C4-2B (cell line): ENCODE data around the gene CD93.

Experiments used
- H3K27ac ChIP-seq: fragments of 450-650 bp; 2 replicates; pipeline ENCODE4 v1.5.1; 2017
- ZFX ChIP-seq: fragments of 450-650 bp; IDR thresholded peaks from 2 replicates; pipeline ENCODE4 v1.6.1; 2017
- TF ChIP-seq, protein P1 (sequence below): fragments of 450-650 bp; conservative IDR thresholded peaks from 2 replicates; pipeline ENCODE4 v1.5.1; 2017; ENCODE audit warnings: mild to moderate bottlenecking

Gene CD93

DNA sequence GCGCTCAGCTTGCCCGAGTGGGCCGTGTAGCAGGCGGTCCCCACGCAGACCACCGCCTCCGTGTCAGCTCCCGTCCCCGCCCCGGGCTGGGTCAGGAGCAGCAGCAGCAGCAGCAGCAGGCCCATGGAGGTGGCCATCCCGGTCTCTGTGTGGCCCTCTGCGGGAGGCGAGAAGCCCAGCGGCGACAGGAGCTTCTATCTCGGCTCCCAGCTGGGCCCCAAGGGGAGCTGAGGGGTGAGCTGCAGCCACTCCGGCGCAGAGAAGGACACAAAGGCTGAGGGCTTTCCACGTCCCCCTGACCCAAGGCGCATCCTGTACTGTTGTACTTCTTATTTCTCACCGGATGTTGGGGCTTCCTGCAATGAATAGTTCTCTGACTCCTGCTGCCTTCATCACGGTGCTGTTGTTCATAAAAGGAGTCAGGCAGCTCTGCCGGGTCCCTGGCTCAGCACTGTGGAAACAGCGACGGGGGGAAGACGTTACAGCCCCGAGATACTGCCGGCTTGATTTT lies at the start of gene CD93:
Gene CD93 (minus strand): TSS at position 269 of the 511 bp plus-strand sequence. CDS start 132 bp downstream, at position 137.
- TF ChIP-seq, protein P1, sequence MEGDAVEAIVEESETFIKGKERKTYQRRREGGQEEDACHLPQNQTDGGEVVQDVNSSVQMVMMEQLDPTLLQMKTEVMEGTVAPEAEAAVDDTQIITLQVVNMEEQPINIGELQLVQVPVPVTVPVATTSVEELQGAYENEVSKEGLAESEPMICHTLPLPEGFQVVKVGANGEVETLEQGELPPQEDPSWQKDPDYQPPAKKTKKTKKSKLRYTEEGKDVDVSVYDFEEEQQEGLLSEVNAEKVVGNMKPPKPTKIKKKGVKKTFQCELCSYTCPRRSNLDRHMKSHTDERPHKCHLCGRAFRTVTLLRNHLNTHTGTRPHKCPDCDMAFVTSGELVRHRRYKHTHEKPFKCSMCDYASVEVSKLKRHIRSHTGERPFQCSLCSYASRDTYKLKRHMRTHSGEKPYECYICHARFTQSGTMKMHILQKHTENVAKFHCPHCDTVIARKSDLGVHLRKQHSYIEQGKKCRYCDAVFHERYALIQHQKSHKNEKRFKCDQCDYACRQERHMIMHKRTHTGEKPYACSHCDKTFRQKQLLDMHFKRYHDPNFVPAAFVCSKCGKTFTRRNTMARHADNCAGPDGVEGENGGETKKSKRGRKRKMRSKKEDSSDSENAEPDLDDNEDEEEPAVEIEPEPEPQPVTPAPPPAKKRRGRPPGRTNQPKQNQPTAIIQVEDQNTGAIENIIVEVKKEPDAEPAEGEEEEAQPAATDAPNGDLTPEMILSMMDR: no peak
- no peak for TF ChIP-seq ZFX
- no peak within 1 kb of the TSS for H3K27ac ChIP-seq

GRCh38 chr20:23133560-23133998 lies 47.5 kb upstream of the CD93 start:
- TF ChIP-seq ZFX: no peak
- no peak overlapping the region for H3K27ac ChIP-seq

GRCh38 chr20:23132930-23133559 lies 46.9 kb upstream of the CD93 start:
- TF ChIP-seq, protein P1: no peak
- TF ChIP-seq ZFX: no peak
- H3K27ac ChIP-seq: no peak overlapping the region

- TF ChIP-seq, protein P1: no peak
- TF ChIP-seq ZFX: no peak
- H3K27ac ChIP-seq: no peak overlapping the region
Observed at GRCh38 chr20:23132293-23132929, 46.3 kb upstream of the CD93 start.

DNA sequence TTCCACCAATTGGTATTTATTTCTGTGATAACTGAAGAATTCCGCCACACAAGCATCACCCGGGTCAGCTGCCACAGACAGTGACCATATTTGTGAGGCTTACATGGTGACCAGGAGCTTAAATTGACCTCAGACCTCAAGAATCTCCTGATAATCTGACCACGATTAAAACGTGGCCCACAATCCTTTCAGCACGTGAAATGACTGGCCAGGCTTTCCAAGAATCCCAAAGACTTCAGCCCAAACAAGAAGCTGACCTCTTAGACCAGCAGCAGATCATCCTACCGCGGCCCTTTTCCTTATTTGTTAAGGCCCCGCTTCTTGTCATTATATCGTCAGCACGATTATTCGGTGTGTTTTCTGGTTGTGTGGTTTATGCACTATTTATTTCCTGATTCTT lies 45.6 kb upstream of the CD93 start:
- H3K27ac ChIP-seq: no peak overlapping the region
- TF ChIP-seq ZFX: no peak
- TF ChIP-seq, protein P1: no peak

DNA sequence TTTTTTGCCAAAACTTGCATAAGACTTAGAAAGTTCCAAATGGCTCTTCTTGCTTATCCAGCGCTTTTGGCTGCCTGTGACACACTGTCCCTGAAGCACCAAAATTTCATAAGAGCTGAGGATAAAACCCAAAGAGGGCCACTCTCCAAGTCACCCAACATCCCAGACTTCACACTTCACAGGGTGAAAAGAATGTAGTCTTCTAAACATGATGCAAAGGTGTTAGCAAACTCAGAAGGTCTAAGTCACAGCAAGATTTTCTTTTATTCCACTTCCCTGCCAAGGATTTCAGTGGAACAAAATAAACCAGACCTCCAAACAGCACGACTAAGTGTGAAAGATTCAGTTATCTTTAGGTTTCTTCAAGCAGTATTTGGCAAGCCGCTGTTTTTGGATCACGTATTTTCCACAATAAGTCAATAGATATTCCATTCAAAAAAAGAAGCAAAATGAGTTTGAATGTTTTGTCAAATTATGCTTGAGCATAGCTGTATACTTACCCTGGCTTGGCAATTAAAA lies 44.6 kb upstream of the CD93 start:
- TF ChIP-seq ZFX: no peak
- TF ChIP-seq, protein P1: no peak
- H3K27ac ChIP-seq: no peak overlapping the region

- H3K27ac ChIP-seq: no peak overlapping the region
- TF ChIP-seq ZFX: no peak
- TF ChIP-seq, protein P1: no peak
Observed at GRCh38 chr20:23129891-23130621, 43.9 kb upstream of the CD93 start.
